ENCODE measurements around the gene OR13A1. TPM values are rescaled to one million over a fixed set of nuclear protein-coding genes. Genes with fewer than 3 reads are reported as not detected.
"Not testable (repeated sequence)": the region's sequence is repeated elsewhere in the genome, so short reads cannot be mapped to it uniquely, and the experiment has no call there.

OR13A1 gene
- total RNA-seq = under 1 TPM; 0.50 to 0.79 TPM
- polyA plus RNA-seq (ENCODE audit: insufficient read depth, low read depth, low replicate concordance) = 0.15 TPM
- long read RNA-seq, donor 1 = 0 reads
- long read RNA-seq, donor 2 = 0 reads

GRCh38 chr10:45315508-45315907, at the start of gene OR13A1:
Gene OR13A1 (minus strand): TSS chr10:45315608. CDS start chr10:45304422, 11,186 bp downstream.
- H3K27me3 ChIP-seq = no peaks in the 10 kb centered on the region
- H3K4me1 ChIP-seq = no peaks in the 10 kb centered on the region
- no peaks in the 10 kb centered on the region for H3K36me3 ChIP-seq (ENCODE audit: low read depth, missing control alignments)
- no peaks in the 10 kb centered on the region for H3K9me3 ChIP-seq
- intact Hi-C loops (cut with DNase I; ENCODE audit: low total_unique reads) = no loop called here
- H3K27ac ChIP-seq = no peak within 1 kb of the TSS
- WGBS, 2 donors = 82 to 88% methylated on average over 2 of the region's 2 CpGs
- no peak for DNase-seq
- TF ChIP-seq POLR2A (IDR thresholded peaks at IDR 0.05) (no peak), CTCF (IDR thresholded peaks at IDR 0.05) (no peak)
- H3K4me3 ChIP-seq = no peak within 1 kb of the TSS

- H3K4me3 ChIP-seq; DNase-seq; intact Hi-C loops (cut with DNase I; ENCODE audit: low total_unique reads); H3K27me3 ChIP-seq; H3K9me3 ChIP-seq; H3K4me1 ChIP-seq; H3K27ac ChIP-seq; H3K36me3 ChIP-seq (ENCODE audit: low read depth, missing control alignments): not testable (repeated sequence)
- 73 to 74% methylated on average over 15 to 18 of the region's 18 CpGs for WGBS, 2 donors
Measured at GRCh38 chr10:45361983-45362799, 46.8 kb upstream of the OR13A1 start.

GRCh38 chr10:45358961-45359360, 43.6 kb upstream of the OR13A1 start:
- DNase-seq; H3K4me3 ChIP-seq; H3K27ac ChIP-seq; H3K27me3 ChIP-seq; H3K4me1 ChIP-seq; intact Hi-C loops (cut with DNase I; ENCODE audit: low total_unique reads); H3K36me3 ChIP-seq (ENCODE audit: low read depth, missing control alignments); H3K9me3 ChIP-seq: not testable (repeated sequence)
- 82 to 90% methylated on average over 5 to 7 of the region's 7 CpGs for WGBS, 2 donors

GRCh38 chr10:45355494-45355893, 40.1 kb upstream of the OR13A1 start:
- H3K4me1 ChIP-seq = no peaks in the 10 kb centered on the region
- DNase-seq = no peak
- no peak overlapping the region for H3K27ac ChIP-seq
- WGBS, 2 donors = 79 to 88% methylated on average over 4 of the region's 4 CpGs
- H3K36me3 ChIP-seq (ENCODE audit: low read depth, missing control alignments) = no peaks in the 10 kb centered on the region
- H3K9me3 ChIP-seq = no peaks in the 10 kb centered on the region
- no peaks in the 10 kb centered on the region for H3K27me3 ChIP-seq
- no peak overlapping the region for H3K4me3 ChIP-seq
- intact Hi-C loops (cut with DNase I; ENCODE audit: low total_unique reads) = no loop called here
- TF ChIP-seq CTCF (IDR thresholded peaks at IDR 0.05) = no peak
- TF ChIP-seq POLR2A (IDR thresholded peaks at IDR 0.05) = no peak

GRCh38 chr10:45354261-45354660, 38.9 kb upstream of the OR13A1 start:
- no peaks in the 10 kb centered on the region for H3K27me3 ChIP-seq

More at GRCh38 chr10:45354261-45354660, 38.9 kb upstream of the OR13A1 start:
- Histone ChIP-seq H3K4me3 (no peak overlapping the region), H3K4me1 (no peaks in the 10 kb centered on the region), H3K9me3 (no peaks in the 10 kb centered on the region), H3K27ac (no peak overlapping the region), H3K36me3 (ENCODE audit: low read depth, missing control alignments) (no peaks in the 10 kb centered on the region)
- intact Hi-C loops (cut with DNase I; ENCODE audit: low total_unique reads) = no loop called here
- 70 to 79% methylated on average over 3 of the region's 3 CpGs for WGBS, 2 donors
- no peak for TF ChIP-seq POLR2A (IDR thresholded peaks at IDR 0.05)
- no peak for TF ChIP-seq CTCF (IDR thresholded peaks at IDR 0.05)
- peak; percentile 45 for DNase-seq

Measured in testis (tissue), 5 donors.